CD14-positive monocyte (primary cell): ENCODE results near the gene GTF3A. TPM values are rescaled to one million over a fixed set of nuclear protein-coding genes. Genes with fewer than 3 reads are reported as not detected.

ENCODE experiments used
- DNase-seq, 3 donors: peaks; one replicate each; pipeline ENCODE4 v3.0.0-alpha.2; 2011 to 2022
- H2AFZ ChIP-seq: 2 replicates; pipeline ENCODE4 v1.6.0; 2012; ENCODE audit warnings: mild to moderate bottlenecking, low read depth, low read length, inconsistent platforms; ENCODE audit not compliant: insufficient read depth, poor library complexity, severe bottlenecking
- H3K27ac ChIP-seq, 2 donors: 1 replicate in 1 of 2; 2 replicates in 1 of 2; pipeline ENCODE4 v1.5.1; 2012 to 2013; ENCODE audit warnings: low read length in 2 of 2, control low read depth in 1 of 2, inconsistent platforms in 1 of 2, low read depth in 1 of 2, mild to moderate bottlenecking in 1 of 2
- H3K27me3 ChIP-seq, 2 donors: one replicate each; pipeline versions ENCODE4 v1.6.0 to v1.6.1; 2011 to 2013; ENCODE audit warnings: low read length in 2 of 2; ENCODE audit not compliant: control insufficient read depth in 2 of 2, insufficient read depth in 2 of 2
- H3K36me3 ChIP-seq, 2 donors: replicated peaks in 1 of 2; 1 replicate in 1 of 2; 2 replicates in 1 of 2; pipeline versions ENCODE4 v1.5.1 to v1.6.1; 2012 to 2013; ENCODE audit warnings: low read length in 2 of 2, control low read depth in 1 of 2, inconsistent platforms in 1 of 2, mild to moderate bottlenecking in 1 of 2; ENCODE audit not compliant: insufficient read depth in 2 of 2, control insufficient read depth in 1 of 2
- H3K4me1 ChIP-seq, 2 donors: 1 replicate in 1 of 2; 2 replicates in 1 of 2; pipeline versions ENCODE4 v1.5.1 to v1.6.1; 2012 to 2013; ENCODE audit warnings: low read length in 2 of 2, control low read depth in 1 of 2, inconsistent platforms in 1 of 2, mild to moderate bottlenecking in 1 of 2, moderate library complexity in 1 of 2; ENCODE audit not compliant: insufficient read depth in 2 of 2, control insufficient read depth in 1 of 2
- H3K4me2 ChIP-seq: replicated peaks from 2 replicates; pipeline ENCODE3; 2012; ENCODE audit warnings: low read length, moderate library complexity, mild to moderate bottlenecking; ENCODE audit not compliant: poor library complexity, severe bottlenecking; ENCODE audit errors: extremely low read depth
- H3K4me3 ChIP-seq, 3 experiments: fragments of 200-600 bp in 1 of 3; sonication (generic) in 1 of 3; replicated peaks in 1 of 3; 1 replicate in 2 of 3; 2 replicates in 1 of 3; pipeline ENCODE4 v1.5.1; 2011 to 2013; ENCODE audit warnings: low read length in 3 of 3, mild to moderate bottlenecking in 3 of 3, control low read depth in 2 of 3, low read depth in 2 of 3, inconsistent platforms in 1 of 3, moderate library complexity in 1 of 3
- H3K79me2 ChIP-seq: 2 replicates; pipeline ENCODE4 v1.6.0; 2012; ENCODE audit warnings: mild to moderate bottlenecking, control low read depth, inconsistent platforms, low read length, moderate library complexity; ENCODE audit not compliant: insufficient read depth
- H3K9ac ChIP-seq: 2 replicates; pipeline ENCODE4 v1.6.0; 2017; ENCODE audit warnings: low read length, mild to moderate bottlenecking; ENCODE audit not compliant: insufficient read depth, poor library complexity, severe bottlenecking
- H3K9me3 ChIP-seq, 2 donors: replicated peaks in 1 of 2; 1 replicate in 1 of 2; 2 replicates in 1 of 2; pipeline versions ENCODE4 v1.5.1 to v1.6.1; 2012 to 2013; ENCODE audit warnings: low read length in 2 of 2, control low read depth in 1 of 2; ENCODE audit not compliant: control insufficient read depth in 1 of 2, insufficient read depth in 1 of 2
- H4K20me1 ChIP-seq: 2 replicates; pipeline ENCODE4 v1.6.0; 2012; ENCODE audit warnings: mild to moderate bottlenecking, low read length, control low read depth, moderate library complexity; ENCODE audit not compliant: insufficient read depth
- H3K27ac Mint-ChIP-seq, 7 donors: one replicate each; pipeline ENCODE4 v1.8.0; 2020; ENCODE audit warnings: mild to moderate bottlenecking in 7 of 7, mixed read lengths in 7 of 7, moderate library complexity in 6 of 7, inconsistent platforms in 2 of 7
- H3K27me3 Mint-ChIP-seq, 3 donors: one replicate each; pipeline ENCODE4 v1.8.0; 2021 to 2022; ENCODE audit warnings: low read depth in 3 of 3, mild to moderate bottlenecking in 3 of 3, mixed read lengths in 3 of 3, moderate library complexity in 3 of 3, inconsistent platforms in 1 of 3
- H3K36me3 Mint-ChIP-seq, 2 donors: one replicate each; pipeline ENCODE4 v1.8.0; 2020; ENCODE audit warnings: mixed read lengths in 2 of 2, inconsistent platforms in 1 of 2, mild to moderate bottlenecking in 1 of 2
- H3K4me1 Mint-ChIP-seq: one replicate; pipeline ENCODE4 v1.8.0; 2020; ENCODE audit warnings: mild to moderate bottlenecking, mixed read lengths
- H3K4me3 Mint-ChIP-seq, 2 donors: one replicate each; pipeline ENCODE4 v1.8.0; 2020; ENCODE audit warnings: mild to moderate bottlenecking in 2 of 2, mixed read lengths in 2 of 2, moderate library complexity in 1 of 2
- H3K9me3 Mint-ChIP-seq, 7 donors: one replicate each; pipeline ENCODE4 v1.8.0; 2020 to 2022; ENCODE audit warnings: mixed read lengths in 7 of 7, mild to moderate bottlenecking in 6 of 7, moderate library complexity in 6 of 7, inconsistent platforms in 2 of 7
- CTCF ChIP-seq: fragments of 200-600 bp; IDR thresholded peaks from one replicate; pipeline ENCODE4 v1.8.0; 2022; ENCODE audit warnings: antibody characterized with exemption, mild to moderate bottlenecking
- WGBS: methylation state at CpG from one replicate; pipeline ENCODE4 v1.1.5; 2013; ENCODE audit warnings: missing lambda C conversion rate; ENCODE audit not compliant: insufficient coverage; 5-methylcytosine and 5-hydroxymethylcytosine counted together
- intact Hi-C, 2 donors: fragments of 100-400 bp; cut with micrococcal nuclease; formaldehyde crosslinking; loops; one replicate each; pipeline versions ENCODE4 v1.15.0 to v1.15.1; 2023
- polyA plus RNA-seq, 3 donors: library from polyadenylated mRNA; depleted of rRNA in 1 of 3; unstranded in 2 of 3; stranded (reverse) in 1 of 3; fragments of 300-500 nt in 2 of 3; fragments of >200 nt in 1 of 3; fragmentation: Illumina TruSeq in 2 of 3; gene quantifications; 1 replicate in 2 of 3; 2 replicates in 1 of 3; pipeline ENCODE4 v1.2.3, GENCODE V29; 2012 to 2021

The GTF3A gene
- polyA plus RNA-seq, 3 donors = 88.8 to 259 (median 179) TPM

GRCh38 chr13:27481766-27482165 lies 57.3 kb downstream of the GTF3A start:
- TF ChIP-seq CTCF = peak; percentile 62
- peak in 2 of 3 donors; percentile 7 to 25 for DNase-seq
- peaks cover 22 to 29% of the 10 kb centered on the region in 2 donors for H3K4me1 ChIP-seq
- H3K79me2 ChIP-seq = no peaks in the 10 kb centered on the region
- intact Hi-C loops = loop anchor here in 1 of 2 donors (2.0 kb wide), 1 partner anchor 57 kb away; the partner anchor contains the start of gene GTF3A
- no peaks in the 10 kb centered on the region for H3K36me3 ChIP-seq
- H3K27me3 ChIP-seq = no peaks in the 10 kb centered on the region
- no peaks in the 10 kb centered on the region for H4K20me1 ChIP-seq
- peaks cover 28% of the 10 kb centered on the region for H3K4me1 Mint-ChIP-seq
- H3K4me2 ChIP-seq = no peak overlapping the region
- no peak overlapping the region for H3K9ac ChIP-seq
- H3K9me3 Mint-ChIP-seq = peaks cover 0 to 17% (median 10%) of the 10 kb centered on the region in 7 donors
- H3K27me3 Mint-ChIP-seq = peaks cover 0 to 4% (median 4%) of the 10 kb centered on the region in 3 donors
- H3K36me3 Mint-ChIP-seq = no peaks in the 10 kb centered on the region
- no peak overlapping the region for H3K4me3 Mint-ChIP-seq
- peaks cover 3 to 11% of the 10 kb centered on the region in 2 donors for H3K9me3 ChIP-seq
- WGBS = 80% methylated on average over 7 of the region's 11 CpGs
- peak overlapping the region in 3 of 7 donors; percentile 74 to 97 (median 94) for H3K27ac Mint-ChIP-seq
- no peak overlapping the region for H3K4me3 ChIP-seq
- no peak overlapping the region for H3K27ac ChIP-seq
- H2AFZ ChIP-seq = no peak overlapping the region

- peak overlapping the region; percentile 77 for H3K4me2 ChIP-seq
- H3K27ac Mint-ChIP-seq = peak overlapping the region; percentile 94 to 99 (median 97)
- H3K36me3 Mint-ChIP-seq = no peaks in the 10 kb centered on the region
- peaks cover 0 to 4% (median 4%) of the 10 kb centered on the region in 3 donors for H3K27me3 Mint-ChIP-seq
- intact Hi-C loops = loop anchor here in 1 of 2 donors (1.0 to 2.0 kb wide), 2 partner anchors 33 to 58 kb away; partner anchors contain the start of genes GTF3A and MTIF3
- WGBS = 0% methylated on average over 3 of the region's 7 CpGs
- H3K4me1 ChIP-seq = peaks cover 17 to 20% of the 10 kb centered on the region in 2 donors
- H3K4me3 Mint-ChIP-seq = peak overlapping the region; percentile 72 to 93
- H3K79me2 ChIP-seq = no peaks in the 10 kb centered on the region
- H3K9me3 Mint-ChIP-seq = peaks cover 0 to 17% (median 10%) of the 10 kb centered on the region in 7 donors
- peaks cover 3 to 11% of the 10 kb centered on the region in 2 donors for H3K9me3 ChIP-seq
- H3K36me3 ChIP-seq = no peaks in the 10 kb centered on the region
- H4K20me1 ChIP-seq = no peaks in the 10 kb centered on the region
- peak overlapping the region; percentile 84 to 90 for H3K27ac ChIP-seq
- peak overlapping the region; percentile 56 for H2AFZ ChIP-seq
- peaks cover 20% of the 10 kb centered on the region for H3K4me1 Mint-ChIP-seq
- H3K4me3 ChIP-seq = peak overlapping the region; percentile 30 to 78 (median 54)
- DNase-seq = peak; percentile 92 to 95 (median 93)
- TF ChIP-seq CTCF = no peak
- no peaks in the 10 kb centered on the region for H3K27me3 ChIP-seq
- H3K9ac ChIP-seq = no peak overlapping the region
These were observed 58.6 kb downstream of the GTF3A start for GRCh38 chr13:27482983-27483382.
